Measurements from ENCODE around the gene G6PC2.

GRCh38 chr2:168928113-168928831 lies 27.2 kb downstream of the G6PC2 start:
- TF ChIP-seq CTCF (IDR thresholded peaks at IDR 0.05) (no peak), EP300 (IDR thresholded peaks at IDR 0.05) (no peak)

All from upper lobe of left lung (tissue), 4 donors.